ENCODE results near the gene MCM3AP. TPM values are rescaled to one million over a fixed set of nuclear protein-coding genes. Genes with fewer than 3 reads are reported as not detected.

The MCM3AP gene
- total RNA-seq, 1 donor from 2014 or later, result 237 TPM

GRCh38 chr21:46295996-46296752, 10.8 kb upstream of the MCM3AP start:
- Histone ChIP-seq H3K4me3 (ENCODE audit: low read length in 3 of 3) (no peak overlapping the region), H3K9ac (ENCODE audit: low read depth in 1 of 3, low read length in 3 of 3) (peak overlapping the region in 1 of 3 donors; percentile 8)

GRCh38 chr21:46295177-46295770, 9.9 kb upstream of the MCM3AP start:
- Histone ChIP-seq H3K27ac (ENCODE audit: low read depth, low read length) (peak overlapping the region; percentile 60), H3K9ac (ENCODE audit: low read depth in 1 of 3, low read length in 3 of 3) (no peak overlapping the region), H3K27me3 (ENCODE audit: control insufficient read depth in 3 of 3, insufficient read depth in 3 of 3, low read length in 3 of 3) (peaks cover 5 to 19% (median 9%) of the 10 kb centered on the region in 3 donors), H3K4me3 (ENCODE audit: low read length in 3 of 3) (no peak overlapping the region), H3K36me3 (ENCODE audit: control insufficient read depth in 3 of 3, insufficient read depth in 3 of 3, low read length in 3 of 3) (peaks cover 9 to 10% (median 9%) of the 10 kb centered on the region in 3 donors), H3K4me1 (ENCODE audit: control insufficient read depth in 3 of 3, insufficient read depth in 3 of 3, low read length in 3 of 3) (peaks cover 7 to 14% (median 12%) of the 10 kb centered on the region in 3 donors), H3K9me3 (ENCODE audit: control insufficient read depth in 3 of 3, low read length in 3 of 3) (no peaks in the 10 kb centered on the region)

More at GRCh38 chr21:46295996-46296752, 10.8 kb upstream of the MCM3AP start:
- Histone ChIP-seq H3K36me3 (ENCODE audit: control insufficient read depth in 3 of 3, insufficient read depth in 3 of 3, low read length in 3 of 3) (peaks cover 9 to 13% (median 10%) of the 10 kb centered on the region in 3 donors), H3K4me1 (ENCODE audit: control insufficient read depth in 3 of 3, insufficient read depth in 3 of 3, low read length in 3 of 3) (peaks cover 7 to 14% (median 12%) of the 10 kb centered on the region in 3 donors), H3K27ac (ENCODE audit: low read depth, low read length) (peak overlapping the region; percentile 60), H3K27me3 (ENCODE audit: control insufficient read depth in 3 of 3, insufficient read depth in 3 of 3, low read length in 3 of 3) (peaks cover 5 to 19% (median 9%) of the 10 kb centered on the region in 3 donors), H3K9me3 (ENCODE audit: control insufficient read depth in 3 of 3, low read length in 3 of 3) (no peaks in the 10 kb centered on the region)

DNA sequence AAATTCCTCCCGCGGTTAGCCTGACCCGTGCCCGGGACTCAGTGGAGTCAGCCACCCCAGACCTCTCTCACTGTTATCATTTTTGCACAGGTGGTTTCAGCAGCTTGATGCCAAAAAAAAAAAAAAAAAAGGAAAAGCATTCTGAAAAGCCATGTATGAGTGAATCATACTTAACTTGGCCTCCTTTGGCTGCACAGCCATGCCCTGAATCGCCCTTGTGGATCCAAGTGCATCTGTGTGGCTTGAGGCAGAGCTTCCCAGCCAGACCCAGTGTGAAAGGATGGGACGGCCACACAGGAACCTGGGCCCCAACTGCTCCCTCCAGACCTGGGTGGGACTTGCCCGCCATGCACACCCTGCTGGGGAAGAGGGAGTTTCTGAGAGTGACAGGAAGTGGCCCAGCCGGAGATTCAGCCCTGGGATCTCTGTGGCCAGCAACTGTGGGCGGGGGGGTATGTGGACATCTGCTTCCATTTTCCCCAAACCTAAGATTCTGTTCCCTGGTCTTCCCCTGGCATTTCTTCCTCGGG, 9.3 kb upstream of the MCM3AP start:
- peak overlapping the region; percentile 60 for H3K27ac ChIP-seq (ENCODE audit: low read depth, low read length)
- peaks cover 5 to 19% (median 9%) of the 10 kb centered on the region in 3 donors for H3K27me3 ChIP-seq (ENCODE audit: control insufficient read depth in 3 of 3, insufficient read depth in 3 of 3, low read length in 3 of 3)
- no peaks in the 10 kb centered on the region for H3K9me3 ChIP-seq (ENCODE audit: control insufficient read depth in 3 of 3, low read length in 3 of 3)
- H3K9ac ChIP-seq (ENCODE audit: low read depth in 1 of 3, low read length in 3 of 3), result no peak overlapping the region
- H3K36me3 ChIP-seq (ENCODE audit: control insufficient read depth in 3 of 3, insufficient read depth in 3 of 3, low read length in 3 of 3), result peaks cover 9 to 13% (median 9%) of the 10 kb centered on the region in 3 donors
- H3K4me1 ChIP-seq (ENCODE audit: control insufficient read depth in 3 of 3, insufficient read depth in 3 of 3, low read length in 3 of 3), result peaks cover 7 to 14% (median 14%) of the 10 kb centered on the region in 3 donors
- H3K4me3 ChIP-seq (ENCODE audit: low read length in 3 of 3), result no peak overlapping the region

DNA sequence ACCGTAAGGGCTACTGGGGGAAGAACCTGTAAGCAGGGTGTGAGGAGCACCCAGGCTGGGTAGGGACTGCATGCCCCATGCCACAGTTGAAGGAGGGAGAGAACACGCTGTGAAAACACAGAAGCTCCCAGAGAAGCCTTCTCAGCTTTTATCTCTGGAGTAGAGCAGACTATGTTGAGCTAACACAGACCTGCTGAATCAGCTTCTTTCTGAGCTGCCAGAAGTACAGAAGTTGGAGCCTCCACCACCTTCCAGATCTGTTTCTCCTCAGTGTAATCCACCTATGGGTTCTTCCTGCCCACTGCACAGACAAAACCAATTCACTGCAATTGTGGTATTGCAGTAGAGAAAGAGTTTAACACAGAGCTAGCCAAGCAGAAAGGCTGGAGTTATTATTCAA, 6.2 kb upstream of the MCM3AP start:
- no peak overlapping the region for H3K27ac ChIP-seq (ENCODE audit: low read depth, low read length)
- H3K4me3 ChIP-seq (ENCODE audit: low read length in 3 of 3), result no peak overlapping the region
- H3K4me1 ChIP-seq (ENCODE audit: control insufficient read depth in 3 of 3, insufficient read depth in 3 of 3, low read length in 3 of 3), result peaks cover 6 to 16% (median 6%) of the 10 kb centered on the region in 3 donors
- peaks cover 5 to 14% (median 7%) of the 10 kb centered on the region in 3 donors for H3K36me3 ChIP-seq (ENCODE audit: control insufficient read depth in 3 of 3, insufficient read depth in 3 of 3, low read length in 3 of 3)
- H3K9ac ChIP-seq (ENCODE audit: low read depth in 1 of 3, low read length in 3 of 3), result no peak overlapping the region
- no peaks in the 10 kb centered on the region for H3K9me3 ChIP-seq (ENCODE audit: control insufficient read depth in 3 of 3, low read length in 3 of 3)
- peaks cover 0 to 3% (median 0%) of the 10 kb centered on the region in 3 donors for H3K27me3 ChIP-seq (ENCODE audit: control insufficient read depth in 3 of 3, insufficient read depth in 3 of 3, low read length in 3 of 3)

- peaks cover 5 to 16% (median 7%) of the 10 kb centered on the region in 3 donors for H3K36me3 ChIP-seq (ENCODE audit: control insufficient read depth in 3 of 3, insufficient read depth in 3 of 3, low read length in 3 of 3)
- no peaks in the 10 kb centered on the region for H3K9me3 ChIP-seq (ENCODE audit: control insufficient read depth in 3 of 3, low read length in 3 of 3)
- peaks cover 9 to 13% (median 12%) of the 10 kb centered on the region in 3 donors for H3K4me1 ChIP-seq (ENCODE audit: control insufficient read depth in 3 of 3, insufficient read depth in 3 of 3, low read length in 3 of 3)
- H3K4me3 ChIP-seq (ENCODE audit: low read length in 3 of 3), result no peak overlapping the region
- H3K27me3 ChIP-seq (ENCODE audit: control insufficient read depth in 3 of 3, insufficient read depth in 3 of 3, low read length in 3 of 3), result no peaks in the 10 kb centered on the region
- no peak overlapping the region for H3K9ac ChIP-seq (ENCODE audit: low read depth in 1 of 3, low read length in 3 of 3)
- H3K27ac ChIP-seq (ENCODE audit: low read depth, low read length), result no peak overlapping the region
Observed at GRCh38 chr21:46289655-46290179, 4.3 kb upstream of the MCM3AP start.

DNA sequence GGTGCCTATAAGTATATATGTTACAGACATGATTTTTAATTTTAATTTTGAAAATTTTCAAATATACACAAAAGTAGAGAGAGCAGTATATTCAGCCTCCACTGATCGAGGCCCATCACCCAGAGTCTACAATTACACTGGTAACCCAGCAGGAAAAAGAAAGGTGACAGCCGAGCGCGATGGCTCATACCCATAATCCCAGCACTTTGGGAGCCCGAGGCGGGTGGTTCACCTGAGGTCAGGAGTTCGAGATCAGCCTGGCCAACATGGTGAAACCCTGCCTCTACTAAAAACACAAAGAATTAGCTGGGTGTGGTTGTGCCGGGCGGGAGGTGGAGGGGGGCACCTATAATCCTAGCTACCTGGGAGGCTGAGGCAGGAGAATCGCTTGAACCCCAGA, 2.1 kb upstream of the MCM3AP start:
- Histone ChIP-seq H3K9ac (ENCODE audit: low read depth in 1 of 3, low read length in 3 of 3) (peak overlapping the region in 1 of 3 donors; percentile 96), H3K27ac (ENCODE audit: low read depth, low read length) (no peak overlapping the region), H3K9me3 (ENCODE audit: control insufficient read depth in 3 of 3, low read length in 3 of 3) (no peaks in the 10 kb centered on the region), H3K27me3 (ENCODE audit: control insufficient read depth in 3 of 3, insufficient read depth in 3 of 3, low read length in 3 of 3) (no peaks in the 10 kb centered on the region), H3K36me3 (ENCODE audit: control insufficient read depth in 3 of 3, insufficient read depth in 3 of 3, low read length in 3 of 3) (peaks cover 8 to 24% (median 20%) of the 10 kb centered on the region in 3 donors), H3K4me1 (ENCODE audit: control insufficient read depth in 3 of 3, insufficient read depth in 3 of 3, low read length in 3 of 3) (peaks cover 24 to 29% (median 29%) of the 10 kb centered on the region in 3 donors), H3K4me3 (ENCODE audit: low read length in 3 of 3) (no peak overlapping the region)

DNA sequence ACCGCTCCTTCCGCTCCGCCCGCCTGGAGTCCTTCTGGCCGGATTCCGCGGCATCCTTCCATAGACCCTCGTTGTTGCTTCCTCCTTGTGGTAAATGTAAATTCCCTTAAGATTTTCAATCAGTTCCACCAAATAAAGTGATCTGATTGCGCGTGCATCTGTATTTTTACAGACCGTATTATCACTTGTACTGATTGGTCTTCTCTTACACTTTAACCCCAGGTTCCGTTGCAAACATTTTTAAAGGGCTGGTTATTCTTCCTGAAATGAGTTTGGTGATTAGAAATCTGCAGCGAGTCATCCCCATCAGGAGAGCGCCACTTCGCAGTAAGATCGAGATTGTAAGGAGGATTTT, 1.2 kb upstream of the MCM3AP start:
- Histone ChIP-seq H3K36me3 (ENCODE audit: control insufficient read depth in 3 of 3, insufficient read depth in 3 of 3, low read length in 3 of 3) (peaks cover 6 to 24% (median 20%) of the 10 kb centered on the region in 3 donors), H3K27me3 (ENCODE audit: control insufficient read depth in 3 of 3, insufficient read depth in 3 of 3, low read length in 3 of 3) (no peaks in the 10 kb centered on the region), H3K27ac (ENCODE audit: low read depth, low read length) (peak overlapping the region; percentile 91), H3K4me1 (ENCODE audit: control insufficient read depth in 3 of 3, insufficient read depth in 3 of 3, low read length in 3 of 3) (peaks cover 24 to 32% (median 29%) of the 10 kb centered on the region in 3 donors), H3K9me3 (ENCODE audit: control insufficient read depth in 3 of 3, low read length in 3 of 3) (no peaks in the 10 kb centered on the region), H3K9ac (ENCODE audit: low read depth in 1 of 3, low read length in 3 of 3) (peak overlapping the region; percentile 86 to 96 (median 95)), H3K4me3 (ENCODE audit: low read length in 3 of 3) (peak overlapping the region; percentile 77 to 94 (median 91))

- Histone ChIP-seq H3K9ac (ENCODE audit: low read depth in 1 of 3, low read length in 3 of 3) (peak within 1 kb of the TSS; percentile 88 to 96 (median 95)), H3K36me3 (ENCODE audit: control insufficient read depth in 3 of 3, insufficient read depth in 3 of 3, low read length in 3 of 3) (peaks cover 8 to 24% (median 19%) of the 10 kb centered on the region in 3 donors), H3K27me3 (ENCODE audit: control insufficient read depth in 3 of 3, insufficient read depth in 3 of 3, low read length in 3 of 3) (no peaks in the 10 kb centered on the region), H3K4me3 (ENCODE audit: low read length in 3 of 3) (peak within 1 kb of the TSS; percentile 77 to 94 (median 91)), H3K4me1 (ENCODE audit: control insufficient read depth in 3 of 3, insufficient read depth in 3 of 3, low read length in 3 of 3) (peaks cover 24 to 33% (median 29%) of the 10 kb centered on the region in 3 donors), H3K27ac (ENCODE audit: low read depth, low read length) (peak within 1 kb of the TSS; percentile 91), H3K9me3 (ENCODE audit: control insufficient read depth in 3 of 3, low read length in 3 of 3) (no peaks in the 10 kb centered on the region)
Observed at GRCh38 chr21:46285761-46286647, 593 bp upstream of the MCM3AP start, which contains the start of gene YBEY. TSS of gene YBEY (plus strand) at chr21:46286342. CDS start at chr21:46286914, 572 bp downstream.

DNA sequence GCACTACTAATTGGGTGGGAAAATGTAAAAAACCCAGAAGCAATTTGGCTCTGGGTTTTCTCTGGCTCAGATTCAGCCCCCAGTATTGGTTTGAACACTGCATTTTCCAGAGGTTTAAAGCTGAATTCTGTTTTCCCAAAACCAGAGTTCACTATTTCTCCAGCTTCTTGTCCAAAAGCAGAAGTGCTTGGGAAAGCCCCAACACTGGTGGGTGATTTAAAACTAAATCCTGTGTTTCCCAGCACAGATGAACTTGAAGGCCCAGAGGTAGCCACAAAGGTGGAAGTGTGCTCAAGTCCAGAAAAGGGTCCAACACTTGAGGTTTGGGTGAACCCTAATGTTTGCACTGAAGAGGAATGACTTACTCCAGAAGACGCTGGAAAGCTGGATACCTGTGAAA, 678 bp downstream of the MCM3AP start:
- H3K9me3 ChIP-seq (ENCODE audit: control insufficient read depth in 3 of 3, low read length in 3 of 3), result no peaks in the 10 kb centered on the region
- no peak overlapping the region for H3K27ac ChIP-seq (ENCODE audit: low read depth, low read length)
- peak overlapping the region; percentile 77 to 94 (median 91) for H3K4me3 ChIP-seq (ENCODE audit: low read length in 3 of 3)
- H3K9ac ChIP-seq (ENCODE audit: low read depth in 1 of 3, low read length in 3 of 3), result peak overlapping the region in 1 of 3 donors; percentile 96
- peaks cover 22 to 33% (median 29%) of the 10 kb centered on the region in 3 donors for H3K4me1 ChIP-seq (ENCODE audit: control insufficient read depth in 3 of 3, insufficient read depth in 3 of 3, low read length in 3 of 3)
- H3K27me3 ChIP-seq (ENCODE audit: control insufficient read depth in 3 of 3, insufficient read depth in 3 of 3, low read length in 3 of 3), result no peaks in the 10 kb centered on the region
- H3K36me3 ChIP-seq (ENCODE audit: control insufficient read depth in 3 of 3, insufficient read depth in 3 of 3, low read length in 3 of 3), result peaks cover 18 to 30% (median 27%) of the 10 kb centered on the region in 3 donors
